Measurements from ENCODE around the gene SHLD1.
A peak's percentile ranks its signal among the peaks of the same experiment; 100 is the strongest.
"Not testable (repeated sequence)": the region's sequence is repeated elsewhere in the genome, so short reads cannot be mapped to it uniquely, and the experiment has no call there.

Gene SHLD1

GRCh38 chr20:5781798-5782750 is 31.9 kb downstream of the SHLD1 start:
- no peak for DNase-seq

DNA sequence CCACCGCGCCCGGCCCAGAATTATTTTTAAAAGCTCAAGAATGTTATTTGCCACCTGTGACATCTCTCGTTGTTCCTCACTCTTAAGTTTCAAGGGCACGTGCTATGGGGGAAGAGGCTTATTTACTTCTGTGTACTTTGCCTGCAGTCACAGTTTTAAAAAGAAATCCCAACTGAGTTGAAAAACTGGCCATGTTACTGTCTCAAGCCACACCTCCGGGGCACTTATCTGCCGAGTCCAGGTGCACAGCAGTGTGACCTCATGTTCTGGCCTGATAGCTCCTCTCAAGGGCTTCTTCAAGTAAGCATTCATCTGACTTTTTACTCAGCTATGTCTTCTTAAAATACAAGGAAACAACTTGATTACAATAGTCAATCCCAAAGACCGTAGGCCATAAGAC is 34.5 kb downstream of the SHLD1 start:
- no peak for DNase-seq

DNA sequence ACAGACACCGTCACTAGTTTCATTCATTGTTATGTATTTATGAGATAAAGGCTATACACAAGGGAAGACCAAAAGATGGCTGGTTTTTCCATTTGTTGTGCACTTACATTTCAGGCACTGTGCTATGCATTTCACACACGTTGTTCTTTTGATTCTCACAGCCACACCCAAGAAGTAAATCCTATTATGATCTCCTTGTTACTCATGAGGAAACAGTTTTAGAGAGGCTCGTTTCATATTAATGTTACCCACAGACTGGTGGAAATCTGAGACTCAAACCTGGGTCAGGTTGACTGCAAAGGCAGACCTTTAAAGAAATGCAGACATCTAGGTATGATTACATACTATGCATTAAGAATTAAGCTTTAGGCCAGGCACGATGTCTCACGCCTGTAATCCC is 34.9 kb downstream of the SHLD1 start:
- no peak for DNase-seq

DNA sequence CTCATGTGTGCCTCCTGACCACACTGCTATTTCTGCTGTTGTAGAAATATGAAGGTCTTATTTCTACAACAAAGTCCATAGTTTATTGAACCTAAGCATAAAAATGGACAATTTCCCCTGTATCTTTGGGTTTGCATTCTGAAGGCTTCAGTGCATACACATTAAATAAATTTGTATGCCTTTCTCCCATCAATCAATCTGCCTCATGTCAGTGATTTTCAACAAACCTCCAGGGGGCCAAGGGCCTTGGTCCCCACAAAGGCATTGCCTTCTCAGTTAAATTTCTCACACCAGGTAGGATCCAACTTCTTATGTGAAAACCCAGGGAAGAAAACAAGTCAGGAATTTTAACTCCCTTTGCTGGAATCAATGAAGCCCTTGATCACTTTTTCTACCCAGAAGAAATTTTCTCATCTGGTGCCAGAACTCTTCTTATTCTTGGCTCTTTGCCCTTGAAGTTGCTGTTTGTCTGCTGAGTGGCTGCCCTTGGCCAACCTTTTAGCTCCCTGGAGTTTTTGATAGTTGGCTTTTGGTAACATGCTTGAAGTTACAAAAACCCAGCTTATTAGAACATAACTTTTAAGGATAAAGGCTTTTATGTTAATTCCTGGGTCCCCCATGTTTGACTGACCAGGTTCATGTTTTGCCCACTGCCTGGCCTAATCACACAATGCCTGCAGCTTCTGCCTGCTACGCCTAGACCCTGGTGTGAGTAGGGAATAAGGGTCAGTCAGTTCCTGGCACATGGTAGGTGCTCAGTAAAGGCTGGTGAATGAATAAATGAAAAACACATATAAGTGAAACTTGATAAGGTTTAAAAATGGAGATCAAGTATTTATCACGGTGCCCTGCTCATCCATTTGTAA is 37.0 kb downstream of the SHLD1 start:
- no peak for DNase-seq

DNA sequence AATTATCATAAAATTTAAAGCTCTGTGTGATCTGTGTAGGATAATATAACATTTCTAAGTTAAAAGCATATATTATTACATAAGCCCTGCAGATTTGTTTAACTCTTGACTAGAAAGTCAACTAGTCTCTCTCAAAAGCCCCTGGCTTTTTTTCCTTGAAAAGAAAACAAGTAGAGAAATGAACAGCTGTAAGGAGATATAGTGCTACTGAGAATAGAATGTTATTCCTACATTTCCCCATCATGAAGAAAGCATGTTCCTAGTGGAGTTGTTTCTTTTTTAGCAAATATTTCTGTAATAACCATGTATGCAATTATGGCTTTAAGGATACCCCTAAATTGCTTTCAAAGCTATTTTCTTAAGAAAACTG is 37.6 kb downstream of the SHLD1 start:
- DNase-seq: no peak

DNA sequence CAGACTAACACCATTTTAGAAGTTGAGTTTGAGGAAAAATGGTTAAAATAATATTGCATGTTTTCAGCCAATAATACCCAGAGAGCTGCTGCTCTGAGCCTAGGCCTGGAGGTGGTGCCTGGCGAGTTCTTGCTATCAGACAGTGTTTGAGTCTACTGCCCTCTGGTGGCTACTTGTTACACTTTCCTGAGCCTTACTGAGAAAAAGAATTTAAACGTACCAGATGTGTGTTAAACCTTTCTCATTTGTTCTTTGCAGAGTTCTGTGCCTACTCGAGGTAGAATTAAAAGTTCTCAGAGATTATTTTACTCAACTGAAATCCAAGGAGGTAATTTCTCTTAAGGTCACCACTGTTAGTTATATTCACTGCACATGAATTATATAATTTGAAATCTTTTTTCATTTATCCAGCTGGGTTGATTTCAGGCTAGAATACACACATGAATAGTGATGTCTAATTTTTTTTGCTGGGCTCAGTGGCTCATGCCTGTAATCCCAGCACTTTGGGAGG is 38.2 kb downstream of the SHLD1 start:
- peak; percentile 73 for DNase-seq

DNA sequence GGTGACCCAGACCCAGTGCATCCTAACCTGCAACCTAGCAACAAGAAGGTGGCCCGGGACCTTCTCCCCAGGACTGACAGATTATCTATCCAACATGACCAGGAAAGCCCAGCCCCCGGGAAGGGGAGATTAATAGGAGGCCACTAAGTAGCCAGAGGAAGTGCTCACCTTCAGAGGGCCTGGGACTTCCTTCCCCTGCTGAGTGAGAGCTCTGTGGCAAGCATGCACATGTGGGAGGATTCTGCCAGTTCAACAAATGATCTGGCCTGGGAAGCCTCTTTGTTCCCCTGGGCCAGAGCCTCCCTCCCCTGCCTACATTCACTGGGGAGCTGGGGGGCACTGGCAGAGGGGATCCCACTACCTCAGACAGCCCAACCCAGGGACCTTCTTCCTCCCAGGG is 39.6 kb downstream of the SHLD1 start:
- no peak for DNase-seq

DNA sequence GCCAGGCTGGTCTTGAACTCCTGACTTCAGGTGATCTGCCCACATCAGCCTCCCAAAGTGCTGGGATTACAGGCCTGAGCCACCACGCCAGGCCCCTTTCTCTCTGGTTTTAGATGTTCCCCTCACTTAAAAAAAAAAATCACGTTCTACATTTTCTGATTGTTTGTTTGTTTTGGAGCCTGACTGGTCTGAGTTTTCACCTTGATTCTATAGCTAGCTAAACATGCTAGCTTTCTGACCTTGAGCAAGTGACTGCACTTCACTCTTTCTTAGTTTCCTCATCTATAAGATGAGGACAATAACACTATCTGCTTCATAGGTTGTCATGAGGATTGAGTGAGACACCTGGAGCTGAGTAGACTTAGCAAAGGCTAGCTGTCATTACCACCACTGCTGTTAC is 43.7 kb downstream of the SHLD1 start:
- no peak for DNase-seq

DNA sequence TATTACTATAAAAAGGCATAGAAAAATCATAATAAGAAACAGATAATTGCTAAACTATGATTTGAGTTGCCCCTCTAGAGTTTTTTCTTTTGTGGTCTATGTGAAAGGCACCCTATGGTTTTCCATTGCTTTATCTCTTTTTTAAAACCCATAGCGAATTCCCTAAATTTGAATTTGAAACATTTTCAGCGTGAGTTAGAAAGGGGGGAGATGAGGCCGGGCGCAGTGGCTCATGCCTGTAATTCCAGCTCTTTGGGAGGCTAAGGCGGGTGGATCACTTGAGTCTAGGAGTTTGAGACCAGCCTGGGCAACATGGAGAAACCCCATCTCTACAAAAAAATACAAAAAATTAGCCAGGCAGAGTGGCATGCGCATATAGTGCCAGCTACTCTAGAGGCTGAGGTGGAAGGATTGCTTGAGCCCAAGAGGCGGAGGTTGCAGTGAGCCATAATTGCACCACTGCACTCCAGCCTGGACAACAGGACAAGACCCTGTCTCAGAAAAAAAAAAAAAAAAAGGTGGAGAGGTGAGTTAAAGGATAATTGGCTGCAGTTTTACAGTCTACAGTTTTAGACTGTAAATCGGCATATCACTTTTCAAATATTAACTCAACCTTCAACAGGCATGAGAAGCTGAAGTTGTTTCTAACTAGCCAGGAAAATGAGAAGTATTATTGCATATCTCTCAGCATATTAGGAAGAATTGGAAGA is 46.3 kb downstream of the SHLD1 start:
- no peak for DNase-seq

DNA sequence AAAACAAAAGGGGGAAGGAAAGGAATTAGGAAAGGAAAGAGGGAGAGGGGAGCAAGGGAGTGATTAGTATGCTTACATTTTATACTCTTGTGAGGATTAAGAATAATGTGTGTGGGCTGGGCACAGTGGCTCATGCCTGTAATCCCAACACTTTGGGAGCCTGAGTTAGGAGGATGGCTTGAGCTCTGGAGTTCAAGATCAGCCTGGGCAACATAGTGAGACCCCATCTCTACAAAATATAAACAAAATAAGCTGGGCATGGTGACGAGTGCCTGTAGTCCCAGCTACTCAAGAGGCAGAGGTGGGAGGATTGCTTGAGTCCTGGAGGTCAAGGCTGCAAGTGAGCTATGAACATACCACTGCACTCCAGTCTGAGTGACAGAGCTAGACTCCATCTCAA is 47.0 kb downstream of the SHLD1 start:
- DNase-seq: no peak

DNA sequence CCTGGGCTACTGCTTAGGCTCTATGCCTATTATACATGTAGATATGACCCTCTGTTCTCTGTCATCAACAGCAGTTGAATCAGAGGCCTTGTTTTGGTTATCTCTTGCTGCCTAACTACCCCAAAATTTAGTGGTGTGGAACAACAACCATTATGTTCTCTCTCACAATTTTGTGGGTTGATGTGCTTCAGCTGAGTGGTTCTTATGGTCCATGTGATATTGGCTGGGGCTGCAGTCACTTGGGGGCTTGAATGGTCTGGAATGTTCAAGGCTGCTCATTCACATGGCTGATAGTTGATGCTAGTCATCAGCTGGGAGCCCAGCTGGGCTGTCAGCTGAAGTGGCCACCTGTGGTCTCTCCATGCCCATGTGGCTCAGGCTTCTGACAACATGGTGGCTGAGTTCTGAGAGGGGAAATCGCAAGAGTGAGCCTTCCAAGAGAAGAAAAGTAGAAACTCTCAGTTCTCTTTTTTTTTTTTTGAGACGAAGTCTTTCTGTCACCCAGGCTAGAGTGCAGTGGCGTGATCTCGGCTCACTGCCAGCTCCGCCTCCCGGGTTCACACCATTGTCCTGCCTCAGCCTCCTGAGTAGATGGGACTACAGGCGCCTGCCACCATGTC is 47.8 kb downstream of the SHLD1 start:
- DNase-seq: no peak

DNA sequence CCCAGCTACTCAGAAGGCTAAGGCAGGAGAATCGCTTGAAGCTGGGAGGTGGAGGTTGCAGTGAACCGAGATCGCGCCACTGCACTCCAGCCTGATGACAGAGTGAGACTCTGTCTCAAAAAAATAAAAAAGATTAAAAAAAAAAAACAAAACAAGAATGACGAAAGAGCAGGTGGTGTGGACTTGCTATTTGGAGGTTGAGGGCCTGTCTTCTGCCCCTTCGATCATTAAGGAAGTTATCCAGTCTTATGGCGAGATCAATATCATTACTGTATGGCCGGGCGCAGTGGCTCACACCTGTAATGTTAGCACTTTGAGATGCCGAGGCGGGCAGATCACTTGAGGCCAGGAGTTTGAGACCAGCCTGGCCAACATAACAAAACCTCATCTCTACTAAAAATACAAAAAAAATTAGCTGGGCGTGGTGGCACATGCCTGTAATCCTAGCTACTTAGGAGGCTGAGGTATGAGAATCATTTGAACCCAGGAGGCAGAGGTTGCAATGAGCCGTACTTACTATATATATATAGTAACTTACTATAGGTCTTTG is 53.6 kb downstream of the SHLD1 start:
- not testable (repeated sequence) for DNase-seq

DNA sequence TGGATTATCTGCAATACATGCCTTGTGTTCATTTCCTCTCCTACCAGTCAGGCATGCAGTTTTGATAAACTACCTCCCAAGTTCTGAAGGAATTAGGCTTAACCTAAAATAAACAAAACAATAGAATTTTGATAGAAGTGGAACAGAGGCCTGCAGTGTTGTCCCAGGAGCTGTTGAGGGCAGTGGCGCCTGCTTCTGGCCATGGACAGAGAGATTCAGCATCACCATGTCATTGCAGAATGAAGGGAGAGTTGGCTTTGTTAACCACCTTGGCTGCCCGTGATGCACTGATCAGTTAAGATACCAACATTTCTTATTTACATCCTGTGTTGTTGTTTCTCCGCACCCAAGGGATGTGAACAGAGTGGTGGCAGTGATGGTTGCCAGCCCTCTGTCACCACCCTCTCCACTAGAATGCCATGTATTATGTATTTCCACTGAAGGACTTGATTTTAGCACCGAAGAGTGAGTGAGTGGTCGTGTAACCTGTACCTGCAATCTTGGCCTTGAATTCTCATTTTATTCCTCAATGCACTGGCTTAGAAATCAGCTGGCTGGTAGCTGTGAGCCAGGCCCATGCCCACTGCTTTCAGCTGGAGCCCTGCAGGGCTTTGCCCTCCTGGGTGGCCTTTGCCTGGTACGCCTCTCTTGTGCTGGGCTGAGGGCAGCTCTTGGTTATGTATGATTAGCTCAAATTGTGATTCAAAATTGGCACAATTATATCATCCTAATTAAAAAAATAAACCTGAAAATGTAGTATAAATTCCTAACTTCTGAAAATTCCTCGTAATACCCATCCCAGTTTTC is 56.5 kb downstream of the SHLD1 start:
- DNase-seq: no peak

- no peak for DNase-seq
Observed at GRCh38 chr20:5807431-5807830, 57.2 kb downstream of the SHLD1 start.

GRCh38 chr20:5808901-5809300 is 58.7 kb downstream of the SHLD1 start:
- DNase-seq: no peak

- DNase-seq: no peak
Observed at GRCh38 chr20:5809495-5809894, 59.3 kb downstream of the SHLD1 start.

DNA sequence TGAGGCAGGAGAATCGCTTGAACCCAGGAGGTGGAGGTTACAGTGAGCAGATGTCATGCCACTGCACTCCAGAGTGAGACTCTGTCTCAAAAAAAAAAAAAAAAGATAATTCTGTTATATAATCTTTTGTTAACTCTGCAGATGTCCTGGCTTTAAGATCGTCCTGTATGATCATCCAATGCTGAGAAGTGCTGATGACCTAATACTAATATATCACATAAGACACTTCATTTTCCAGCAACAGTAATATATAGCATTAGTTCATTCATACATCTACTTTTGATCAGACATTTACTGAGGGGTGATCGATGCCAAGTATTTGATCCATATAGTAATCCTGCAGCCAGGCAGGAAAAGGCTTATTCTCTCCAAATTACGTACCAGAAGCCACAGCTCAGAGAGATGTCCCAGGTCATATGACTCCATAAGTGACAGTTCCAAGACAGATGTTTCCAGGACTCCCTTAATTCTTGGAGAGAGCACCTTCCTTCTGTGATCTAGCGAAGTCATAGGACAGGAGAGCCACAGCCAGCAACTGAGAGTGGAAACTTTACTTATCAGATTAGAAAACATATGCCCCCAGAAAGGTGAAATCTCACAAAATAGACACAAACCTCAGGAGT is 60.7 kb downstream of the SHLD1 start:
- no peak for DNase-seq

- no peak for DNase-seq
Observed at GRCh38 chr20:5811746-5812145, 61.5 kb downstream of the SHLD1 start.

- DNase-seq: no peak
Observed at GRCh38 chr20:5818346-5818681, 68.1 kb downstream of the SHLD1 start.

- no peak for DNase-seq
Observed at GRCh38 chr20:5820738-5821137, 70.5 kb downstream of the SHLD1 start.

DNA sequence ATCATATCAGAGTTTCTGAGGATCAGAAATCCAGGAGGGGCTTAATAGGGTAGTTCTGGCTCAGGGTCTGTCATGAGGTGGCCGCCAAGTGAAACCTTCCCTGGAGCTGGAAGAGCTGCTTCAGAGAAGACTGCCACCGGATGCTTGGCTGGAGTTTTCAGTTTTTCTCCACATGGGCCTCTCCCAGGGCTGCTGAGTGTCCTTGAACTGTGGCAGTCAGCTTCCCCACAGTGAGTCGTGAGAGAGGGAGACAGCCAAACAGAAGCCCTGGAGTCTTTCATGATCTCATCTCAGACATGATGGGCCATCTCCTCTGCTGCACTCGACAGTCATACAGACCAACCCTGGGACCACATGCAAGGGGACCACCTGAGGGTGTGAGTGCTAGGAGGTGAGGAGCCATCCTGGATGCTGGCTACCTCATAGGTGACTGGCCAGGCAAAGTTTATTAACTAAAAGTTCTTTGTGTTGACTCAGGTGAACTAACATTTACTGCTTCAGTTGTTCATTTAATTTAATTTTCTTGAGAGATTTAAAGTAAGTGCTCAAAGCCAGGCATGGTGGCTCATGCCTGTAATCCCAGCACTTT is 71.5 kb downstream of the SHLD1 start:
- no peak for DNase-seq

Measured in NCI-H187 treated with DMSO at 0.1 percent for 48 hours (cell line).